ENCODE measurements around the gene TCEANC.
A peak's percentile ranks its signal among the peaks of the same experiment; 100 is the strongest.
"Not testable (repeated sequence)": the region's sequence is repeated elsewhere in the genome, so short reads cannot be mapped to it uniquely, and the experiment has no call there.

The TCEANC gene

GRCh38 chrX:13666836-13667235 is 13.9 kb downstream of the TCEANC start:
- in situ Hi-C loops (cut with MboI; ENCODE audit: low sequenced_read_pairs): no loop called here
- H3K4me1 ChIP-seq: no peaks in the 10 kb centered on the region
- H3K4me3 ChIP-seq: no peak overlapping the region
- H3K27me3 ChIP-seq (ENCODE audit: low read depth): no peaks in the 10 kb centered on the region
- H3K9me3 ChIP-seq: no peaks in the 10 kb centered on the region
- H3K36me3 ChIP-seq (replicated peaks): peaks cover 4% of the 10 kb centered on the region; the same call in 1 of the 2 replicates
- DNase-seq (ENCODE audit: low spot score in 2 of 2): no peak

- Histone ChIP-seq H3K4me1 (no peaks in the 10 kb centered on the region), H3K27me3 (ENCODE audit: low read depth) (no peaks in the 10 kb centered on the region), H3K9me3 (no peaks in the 10 kb centered on the region), H3K36me3 (replicated peaks) (no peaks in the 10 kb centered on the region; the same call in 1 of the 2 replicates), H3K4me3 (no peak overlapping the region)
- DNase-seq (ENCODE audit: low spot score in 2 of 2): no peak
- in situ Hi-C loops (cut with MboI; ENCODE audit: low sequenced_read_pairs): no loop called here
These were observed 15.0 kb downstream of the TCEANC start for GRCh38 chrX:13667919-13668318.

GRCh38 chrX:13669246-13669737 is 16.4 kb downstream of the TCEANC start:
- no peak for DNase-seq (ENCODE audit: low spot score in 2 of 2)
- Histone ChIP-seq H3K36me3 (replicated peaks) (no peaks in the 10 kb centered on the region), H3K4me1 (no peaks in the 10 kb centered on the region), H3K9me3 (no peaks in the 10 kb centered on the region), H3K27me3 (ENCODE audit: low read depth) (no peaks in the 10 kb centered on the region), H3K4me3 (no peak overlapping the region)
- in situ Hi-C loops (cut with MboI; ENCODE audit: low sequenced_read_pairs): no loop called here

GRCh38 chrX:13669755-13670154 is 16.8 kb downstream of the TCEANC start:
- not testable (repeated sequence) for H3K4me1 ChIP-seq, H3K4me3 ChIP-seq

GRCh38 chrX:13670197-13670596 is 17.3 kb downstream of the TCEANC start:
- no peak for DNase-seq (ENCODE audit: low spot score in 2 of 2)
- no peaks in the 10 kb centered on the region for H3K27me3 ChIP-seq (ENCODE audit: low read depth)
- H3K4me1 ChIP-seq: no peaks in the 10 kb centered on the region
- in situ Hi-C loops (cut with MboI; ENCODE audit: low sequenced_read_pairs): no loop called here
- no peak overlapping the region for H3K4me3 ChIP-seq
- no peaks in the 10 kb centered on the region for H3K36me3 ChIP-seq (replicated peaks)
- H3K9me3 ChIP-seq: no peaks in the 10 kb centered on the region

More at GRCh38 chrX:13669755-13670154, 16.8 kb downstream of the TCEANC start:
- in situ Hi-C loops (cut with MboI; ENCODE audit: low sequenced_read_pairs); H3K9me3 ChIP-seq; H3K36me3 ChIP-seq (replicated peaks); DNase-seq (ENCODE audit: low spot score in 2 of 2); H3K27me3 ChIP-seq (ENCODE audit: low read depth): not testable (repeated sequence)

GRCh38 chrX:13673016-13673415 is 20.1 kb downstream of the TCEANC start:
- in situ Hi-C loops (cut with MboI; ENCODE audit: low sequenced_read_pairs): no loop called here
- Histone ChIP-seq H3K27me3 (ENCODE audit: low read depth) (no peaks in the 10 kb centered on the region), H3K4me3 (no peak overlapping the region), H3K9me3 (no peaks in the 10 kb centered on the region), H3K36me3 (replicated peaks) (no peaks in the 10 kb centered on the region), H3K4me1 (no peaks in the 10 kb centered on the region)
- no peak for DNase-seq (ENCODE audit: low spot score in 2 of 2)

GRCh38 chrX:13676885-13677284 is 23.9 kb downstream of the TCEANC start:
- Histone ChIP-seq H3K4me3 (no peak overlapping the region), H3K27me3 (ENCODE audit: low read depth) (no peaks in the 10 kb centered on the region), H3K36me3 (replicated peaks) (no peaks in the 10 kb centered on the region), H3K4me1 (no peaks in the 10 kb centered on the region), H3K9me3 (no peaks in the 10 kb centered on the region)
- DNase-seq (ENCODE audit: low spot score in 2 of 2): no peak
- in situ Hi-C loops (cut with MboI; ENCODE audit: low sequenced_read_pairs): no loop called here

- in situ Hi-C loops (cut with MboI; ENCODE audit: low sequenced_read_pairs); H3K36me3 ChIP-seq (replicated peaks): not testable (repeated sequence)
These were observed 26.8 kb downstream of the TCEANC start for GRCh38 chrX:13679700-13680099.

GRCh38 chrX:13681595-13681994 is 28.7 kb downstream of the TCEANC start:
- Histone ChIP-seq H3K9me3 (no peaks in the 10 kb centered on the region), H3K4me3 (no peak overlapping the region), H3K27me3 (ENCODE audit: low read depth) (no peaks in the 10 kb centered on the region), H3K36me3 (replicated peaks) (no peaks in the 10 kb centered on the region), H3K4me1 (no peaks in the 10 kb centered on the region)
- in situ Hi-C loops (cut with MboI; ENCODE audit: low sequenced_read_pairs): no loop called here
- no peak for DNase-seq (ENCODE audit: low spot score in 2 of 2)

More at GRCh38 chrX:13679700-13680099, 26.8 kb downstream of the TCEANC start:
- H3K4me1 ChIP-seq; H3K4me3 ChIP-seq; H3K27me3 ChIP-seq (ENCODE audit: low read depth); DNase-seq (ENCODE audit: low spot score in 2 of 2); H3K9me3 ChIP-seq: not testable (repeated sequence)

GRCh38 chrX:13684361-13684760 is 31.4 kb downstream of the TCEANC start:
- H3K9me3 ChIP-seq: no peaks in the 10 kb centered on the region
- H3K27me3 ChIP-seq (ENCODE audit: low read depth): no peaks in the 10 kb centered on the region
- H3K4me3 ChIP-seq: no peak overlapping the region
- peaks cover 3% of the 10 kb centered on the region for H3K4me1 ChIP-seq
- H3K36me3 ChIP-seq (replicated peaks): no peaks in the 10 kb centered on the region
- in situ Hi-C loops (cut with MboI; ENCODE audit: low sequenced_read_pairs): no loop called here
- no peak for DNase-seq (ENCODE audit: low spot score in 2 of 2)

GRCh38 chrX:13685126-13685763 is 32.3 kb downstream of the TCEANC start:
- Histone ChIP-seq H3K4me1 (peaks cover 3% of the 10 kb centered on the region), H3K4me3 (no peak overlapping the region), H3K27me3 (ENCODE audit: low read depth) (no peaks in the 10 kb centered on the region), H3K36me3 (replicated peaks) (no peaks in the 10 kb centered on the region), H3K9me3 (no peaks in the 10 kb centered on the region)
- in situ Hi-C loops (cut with MboI; ENCODE audit: low sequenced_read_pairs): no loop called here
- DNase-seq (ENCODE audit: low spot score in 2 of 2): no peak

GRCh38 chrX:13687203-13687602 is 34.3 kb downstream of the TCEANC start:
- peaks cover 8% of the 10 kb centered on the region for H3K4me1 ChIP-seq
- H3K4me3 ChIP-seq: no peak overlapping the region
- no peaks in the 10 kb centered on the region for H3K9me3 ChIP-seq
- H3K27me3 ChIP-seq (ENCODE audit: low read depth): no peaks in the 10 kb centered on the region
- no peaks in the 10 kb centered on the region for H3K36me3 ChIP-seq (replicated peaks)
- DNase-seq (ENCODE audit: low spot score in 2 of 2): no peak
- in situ Hi-C loops (cut with MboI; ENCODE audit: low sequenced_read_pairs): no loop called here

- Histone ChIP-seq H3K4me1 (peaks cover 15% of the 10 kb centered on the region), H3K36me3 (replicated peaks) (no peaks in the 10 kb centered on the region), H3K4me3 (peak overlapping the region; percentile 82), H3K27me3 (ENCODE audit: low read depth) (no peaks in the 10 kb centered on the region), H3K9me3 (no peaks in the 10 kb centered on the region)
- in situ Hi-C loops (cut with MboI; ENCODE audit: low sequenced_read_pairs): no loop called here
- no peak for DNase-seq (ENCODE audit: low spot score in 2 of 2)
These were observed 35.5 kb downstream of the TCEANC start for GRCh38 chrX:13688384-13688957.

- Histone ChIP-seq H3K27me3 (ENCODE audit: low read depth) (no peaks in the 10 kb centered on the region), H3K9me3 (no peaks in the 10 kb centered on the region), H3K36me3 (replicated peaks) (no peaks in the 10 kb centered on the region), H3K4me3 (peak within 1 kb of the TSS; percentile 82), H3K4me1 (peaks cover 19% of the 10 kb centered on the region)
- peak; percentile 86 to 96 for DNase-seq (ENCODE audit: low spot score in 2 of 2)
- in situ Hi-C loops (cut with MboI; ENCODE audit: low sequenced_read_pairs): no loop called here
These were observed 36.2 kb downstream of the TCEANC start, which contains the start of gene RAB9A for GRCh38 chrX:13688958-13689740. RAB9A (plus strand) TSS chrX:13689128; CDS start chrX:13708747, 19,619 bp downstream.

All from HAP-1 (cell line).